Activated naive CD8-positive, alpha-beta T cell treated with anti-CD3 and anti-CD28 coated beads, Interleukin-2, amount 10 ng/mL, durations not matched to agents 7 days and 5 days (primary cell): ENCODE results near the gene ENO3. TPM values are rescaled to one million over a fixed set of nuclear protein-coding genes. Genes with fewer than 3 reads are reported as not detected.
A peak's percentile ranks its signal among the peaks of the same experiment; 100 is the strongest.

Experiments used
- ATAC-seq: fragments of 150-1000 bp; cut with Tn5 transposase; one replicate; pipeline ENCODE4 v1.10.0; 2021; ENCODE audit warnings: low read depth, moderate library complexity
- POLR2A ChIA-PET: fragments of 350-600 bp; sonication (Branson Sonifier 250); formaldehyde crosslinking; loops from one replicate; lab custom pipeline; 2021; ENCODE audit warnings: antibody characterized with exemption; lab: Charles Lee
- DNase-seq: peaks from one replicate; pipeline ENCODE4 v3.0.0; 2021
- H3K27ac Mint-ChIP-seq: one replicate; pipeline ENCODE4 v1.8.0; 2022; ENCODE audit warnings: mild to moderate bottlenecking, mixed read lengths
- H3K27me3 Mint-ChIP-seq: one replicate; pipeline ENCODE4 v1.8.0; 2022; ENCODE audit warnings: mild to moderate bottlenecking, moderate library complexity, mixed read lengths
- H3K36me3 Mint-ChIP-seq: one replicate; pipeline ENCODE4 v1.8.0; 2021; ENCODE audit warnings: mild to moderate bottlenecking, mixed read lengths
- H3K4me1 Mint-ChIP-seq: one replicate; pipeline ENCODE4 v1.8.0; 2021; ENCODE audit warnings: mixed read lengths
- H3K4me3 Mint-ChIP-seq: one replicate; pipeline ENCODE4 v1.8.0; 2022; ENCODE audit warnings: mild to moderate bottlenecking, moderate library complexity, mixed read lengths
- H3K9me3 Mint-ChIP-seq: one replicate; pipeline ENCODE4 v1.8.0; 2021; ENCODE audit warnings: mixed read lengths
- microRNA-seq: library from miRNA; unstranded; fragments of <30 nt; microRNA quantifications from one replicate; pipeline ENCODE4 v1.2.0, GENCODE V29; 2022
- total RNA-seq, 2 experiments: library from RNA; stranded (reverse); gene quantifications; one replicate each; pipeline ENCODE4 v1.2.3, GENCODE V29; 2021

The ENO3 gene
- total RNA-seq, 2 experiments from 2014 or later = 31.4 to 32.9 TPM

DNA sequence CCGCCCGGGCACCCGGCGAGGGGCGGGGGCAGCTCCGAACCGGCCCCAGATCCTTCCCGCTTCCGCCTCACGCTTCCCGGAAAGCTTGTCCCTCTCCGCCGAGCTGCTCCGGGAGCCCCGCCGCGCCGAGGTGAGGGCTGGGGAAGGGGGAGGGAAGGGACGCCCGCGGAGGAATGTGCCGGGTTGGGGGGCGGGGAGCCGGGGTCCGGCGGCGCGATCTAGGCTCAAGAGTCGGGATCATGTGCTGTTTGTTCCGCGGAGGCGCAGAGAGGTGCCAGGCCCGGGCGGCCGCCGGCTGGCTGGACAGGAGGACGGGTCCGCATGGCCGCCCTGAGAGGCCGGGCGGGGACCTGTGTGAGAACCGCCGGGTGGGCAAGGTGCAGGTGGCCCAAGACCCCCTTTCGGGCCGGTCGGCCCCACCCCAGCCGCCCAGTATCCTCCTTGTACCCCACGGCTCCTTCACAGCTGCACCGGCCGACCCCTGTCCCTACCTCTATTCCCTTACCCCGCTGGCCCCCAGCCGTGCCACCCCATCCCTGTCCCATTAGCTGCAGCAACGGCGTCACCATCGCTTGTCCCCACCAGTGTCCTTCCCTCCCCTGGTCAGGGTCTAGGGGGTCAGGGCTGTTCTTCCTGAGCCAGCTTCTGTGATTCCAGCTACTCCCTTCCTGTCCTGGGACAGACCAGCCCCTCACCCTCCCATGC lies 47.3 kb downstream of the ENO3 start:
- peaks cover 14% of the 10 kb centered on the region for H3K4me1 Mint-ChIP-seq
- no peak for ATAC-seq
- H3K27me3 Mint-ChIP-seq = no peaks in the 10 kb centered on the region
- peak overlapping the region; percentile 61 for H3K27ac Mint-ChIP-seq
- no peaks in the 10 kb centered on the region for H3K9me3 Mint-ChIP-seq
- POLR2A ChIA-PET = interaction anchor here (0.6 to 3.1 kb wide), 11 partner anchors 10 to 1054 kb away, joined by 3 to 27 read pairs (median 6); partner anchors contain the start of genes CAMTA2, PFN1, RNF167 and SLC25A11
- H3K4me3 Mint-ChIP-seq = peak overlapping the region; percentile 89
- peak; percentile 37 for DNase-seq
- peaks cover 12% of the 10 kb centered on the region for H3K36me3 Mint-ChIP-seq

DNA sequence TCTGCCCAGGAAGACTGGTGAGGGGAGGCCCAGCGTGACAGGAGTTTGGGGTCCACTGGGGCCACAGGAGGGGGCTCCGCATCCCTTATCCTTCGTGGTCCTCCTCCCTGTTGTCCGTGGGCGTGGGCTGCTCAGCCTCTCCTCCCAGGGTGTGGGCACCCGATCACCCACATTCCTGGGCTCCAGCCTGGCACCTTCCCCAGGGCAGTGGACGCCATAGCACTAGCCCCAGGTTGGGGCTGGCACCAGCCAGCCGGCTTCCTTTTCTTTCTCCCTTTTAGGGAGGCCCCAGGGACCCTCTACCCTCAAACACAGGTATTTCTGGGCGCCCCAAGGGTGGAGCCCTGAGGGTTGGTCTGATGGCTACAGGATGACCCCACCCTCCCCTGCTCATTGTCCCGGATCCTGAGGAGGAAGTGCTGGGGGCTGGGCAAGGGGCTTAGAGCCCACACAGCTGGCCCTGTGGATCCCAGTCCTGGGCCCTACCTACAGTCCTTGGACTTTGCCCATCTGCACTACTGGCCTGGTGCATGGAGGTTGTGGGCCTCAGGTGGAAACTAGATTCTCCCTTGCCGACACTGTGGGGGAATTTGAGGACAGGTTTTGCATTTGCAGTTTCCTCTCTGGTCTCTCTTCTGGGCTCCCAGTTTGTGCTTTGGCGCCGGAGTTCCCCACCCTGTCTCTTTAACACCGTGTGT lies 48.0 kb downstream of the ENO3 start:
- ATAC-seq (no peak), DNase-seq (no peak)
- Mint-ChIP-seq H3K36me3 (peaks cover 12% of the 10 kb centered on the region), H3K27me3 (no peaks in the 10 kb centered on the region), H3K4me3 (peak overlapping the region; percentile 89), H3K27ac (peak overlapping the region; percentile 67), H3K4me1 (peaks cover 14% of the 10 kb centered on the region), H3K9me3 (no peaks in the 10 kb centered on the region)
- POLR2A ChIA-PET = interaction anchor here (1.7 to 3.1 kb wide), 4 partner anchors 11 to 59 kb away, joined by 8 to 27 read pairs (median 14); partner anchors contain the start of genes CAMTA2, PFN1, RNF167 and SLC25A11

DNA sequence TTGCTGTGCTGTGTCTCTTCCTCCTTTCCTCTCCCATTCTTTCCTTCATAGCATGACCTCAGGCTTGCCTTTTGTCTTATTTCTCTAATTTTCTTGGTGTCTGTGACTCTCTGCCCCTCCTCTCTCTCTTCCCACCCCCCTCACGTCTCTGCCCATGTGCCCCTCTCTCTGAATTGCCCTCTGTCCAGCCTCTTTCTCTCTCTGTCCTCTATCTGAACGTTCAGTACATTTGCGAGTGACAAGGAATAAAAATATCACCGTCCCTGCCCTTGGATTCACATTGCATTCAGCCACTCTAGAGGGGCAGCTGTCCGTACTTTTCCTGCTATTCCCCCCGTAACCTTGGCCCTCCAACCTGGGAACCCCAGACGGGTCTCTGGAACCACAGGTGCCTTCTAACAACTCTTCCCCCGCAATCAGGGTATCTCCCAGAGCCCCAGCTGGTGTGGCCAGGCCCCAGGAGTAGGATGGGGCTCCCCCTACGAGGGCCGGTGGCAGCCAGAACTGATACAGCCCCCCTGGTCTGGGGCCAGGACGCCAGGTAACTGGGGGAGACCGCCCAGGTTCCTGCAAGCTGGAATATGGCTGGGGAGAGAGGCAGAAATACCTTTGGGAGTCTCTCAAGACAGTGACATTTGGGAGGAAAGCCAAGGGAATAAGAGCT lies 48.6 kb downstream of the ENO3 start:
- Mint-ChIP-seq H3K4me1 (peaks cover 14% of the 10 kb centered on the region), H3K9me3 (no peaks in the 10 kb centered on the region), H3K27ac (peak overlapping the region; percentile 67), H3K36me3 (peaks cover 19% of the 10 kb centered on the region), H3K27me3 (no peaks in the 10 kb centered on the region), H3K4me3 (peak overlapping the region; percentile 89)
- DNase-seq (no peak), ATAC-seq (no peak)
- POLR2A ChIA-PET = no interaction called here

DNA sequence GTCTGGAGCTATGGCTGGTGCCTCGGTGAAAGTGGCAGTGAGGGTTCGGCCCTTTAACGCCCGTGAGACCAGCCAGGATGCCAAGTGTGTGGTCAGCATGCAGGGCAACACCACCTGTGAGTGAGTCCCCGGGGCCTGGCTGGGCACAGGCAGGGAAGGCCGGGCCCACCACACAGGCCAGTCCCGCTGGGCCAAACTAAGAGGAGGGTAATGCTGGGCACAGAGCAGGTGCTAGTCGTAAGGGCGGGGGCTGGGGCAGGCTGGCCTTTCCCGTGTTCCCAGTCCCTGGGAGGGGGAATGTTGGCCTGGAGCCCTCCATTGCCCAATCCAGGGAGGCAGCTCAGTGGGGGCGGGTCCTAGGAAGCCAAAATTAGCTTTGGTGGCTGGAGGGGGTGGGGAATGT lies 49.3 kb downstream of the ENO3 start:
- H3K9me3 Mint-ChIP-seq = no peaks in the 10 kb centered on the region

DNA sequence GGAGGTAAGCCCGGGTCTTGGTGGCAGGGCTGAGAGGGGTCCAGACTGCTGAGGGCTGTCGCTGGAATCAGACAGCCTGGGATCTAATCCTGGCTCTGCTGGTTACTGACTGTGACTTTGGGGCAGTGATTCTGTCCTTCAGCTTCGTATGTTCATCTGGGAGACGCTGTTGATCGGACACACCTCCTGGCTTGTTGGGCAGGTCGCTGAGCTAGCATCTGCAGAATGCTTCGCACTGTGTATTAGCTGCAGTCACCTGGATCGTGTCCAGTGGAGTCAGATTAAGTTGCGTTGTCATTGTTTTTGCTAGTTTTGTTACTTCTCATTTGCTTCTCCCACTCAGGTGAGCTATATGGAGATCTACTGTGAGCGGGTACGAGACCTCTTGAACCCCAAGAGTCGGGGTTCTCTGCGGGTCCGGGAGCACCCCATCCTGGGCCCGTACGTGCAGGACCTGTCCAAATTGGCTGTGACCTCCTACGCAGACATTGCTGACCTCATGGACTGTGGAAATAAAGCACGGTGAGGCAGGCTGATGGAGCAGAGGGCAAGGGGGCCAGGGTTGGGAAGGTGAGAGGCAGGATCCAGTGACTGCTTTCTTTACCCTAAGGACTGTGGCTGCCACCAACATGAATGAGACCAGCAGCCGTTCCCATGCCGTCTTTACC lies 51.3 kb downstream of the ENO3 start:
- ATAC-seq = no peak
- Mint-ChIP-seq H3K27ac (no peak overlapping the region), H3K27me3 (no peaks in the 10 kb centered on the region), H3K36me3 (peaks cover 34% of the 10 kb centered on the region), H3K4me3 (no peak overlapping the region), H3K9me3 (no peaks in the 10 kb centered on the region), H3K4me1 (peaks cover 11% of the 10 kb centered on the region)
- no peak for DNase-seq
- POLR2A ChIA-PET = interaction anchor here (0.6 kb wide), 1 partner anchor 74 kb away, joined by 3 read pairs; no protein-coding TSS in a partner anchor

More for the DNA sequence above, 49.3 kb downstream of the ENO3 start:
- DNase-seq = no peak
- POLR2A ChIA-PET = no interaction called here
- no peak overlapping the region for H3K27ac Mint-ChIP-seq
- H3K36me3 Mint-ChIP-seq = peaks cover 24% of the 10 kb centered on the region
- ATAC-seq = no peak
- no peaks in the 10 kb centered on the region for H3K27me3 Mint-ChIP-seq
- H3K4me1 Mint-ChIP-seq = peaks cover 14% of the 10 kb centered on the region
- H3K4me3 Mint-ChIP-seq = no peak overlapping the region

DNA sequence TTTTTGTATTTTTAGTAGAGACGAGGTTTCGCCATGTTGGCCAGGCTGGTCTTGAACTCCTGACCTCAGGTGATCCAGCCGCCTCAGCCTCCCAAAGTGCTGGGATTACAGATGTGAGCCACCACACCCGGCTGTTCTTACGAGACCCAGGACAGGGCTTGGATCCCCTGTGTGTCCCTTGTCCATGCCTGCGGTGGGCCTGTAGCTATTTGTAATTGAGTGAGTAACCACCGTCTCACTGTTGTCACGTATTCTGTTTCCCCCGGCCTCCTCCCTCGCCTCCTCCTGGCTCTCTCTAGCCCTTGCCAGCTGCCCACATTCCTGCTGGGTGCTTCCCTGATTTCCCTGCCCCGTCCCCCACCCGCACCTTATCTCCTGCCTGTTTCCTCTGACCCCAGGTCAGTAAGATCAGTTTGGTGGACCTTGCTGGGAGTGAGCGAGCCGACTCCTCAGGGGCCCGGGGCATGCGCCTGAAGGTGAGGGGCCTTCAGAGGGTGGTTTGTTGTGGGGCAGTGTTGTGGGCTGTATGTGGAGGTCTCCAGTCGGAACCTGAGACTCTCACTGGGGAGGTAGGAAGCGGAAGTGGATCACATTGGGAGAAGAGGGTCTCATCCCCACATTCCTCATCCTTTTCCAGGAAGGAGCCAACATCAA lies 52.4 kb downstream of the ENO3 start:
- H3K36me3 Mint-ChIP-seq = peaks cover 41% of the 10 kb centered on the region
- no peaks in the 10 kb centered on the region for H3K9me3 Mint-ChIP-seq
- H3K4me1 Mint-ChIP-seq = peaks cover 11% of the 10 kb centered on the region
- no peak overlapping the region for H3K4me3 Mint-ChIP-seq
- ATAC-seq (no peak), DNase-seq (no peak)
- H3K27ac Mint-ChIP-seq = no peak overlapping the region
- POLR2A ChIA-PET = no interaction called here
- H3K27me3 Mint-ChIP-seq = no peaks in the 10 kb centered on the region

Small RNAs within 50 kb of the gene (microRNA-seq; reads per million reads assigned to microRNA genes)
- gene MIR6864 (not detected), gene MIR6865 (not detected)

Other genes with a start within 250 kb of the ENO3 start
- gene PELP1, start 247.0 kb upstream of the ENO3 start, total RNA-seq = 10 to 100 TPM; 73.8 to 74.7 TPM
- 100 to 1,000 TPM; 325 to 330 TPM for gene ARRB2, start 240.5 kb upstream of the ENO3 start, total RNA-seq
- 10 to 100 TPM; 29.4 to 32.2 TPM for gene MED11, start 219.7 kb upstream of the ENO3 start, total RNA-seq
- under 1 TPM in 1 of 2 experiments, not detected in 1; 0.17 TPM for gene ZMYND15, start 211.3 kb upstream of the ENO3 start, total RNA-seq
- 1 to 10 TPM; 2.7 to 3.0 TPM for gene CXCL16, start 211.2 kb upstream of the ENO3 start, total RNA-seq
- not detected for gene TM4SF5, start 179.2 kb upstream of the ENO3 start, total RNA-seq
- gene VMO1, start 164.8 kb upstream of the ENO3 start, total RNA-seq = not detected
- gene GLTPD2, start 162.2 kb upstream of the ENO3 start, total RNA-seq = not detected
- 10 to 100 TPM; 81.4 to 83.1 TPM for gene PSMB6, start 155.0 kb upstream of the ENO3 start, total RNA-seq
- gene PLD2, start 144.0 kb upstream of the ENO3 start, total RNA-seq = 10 to 100 TPM; 18.8 to 21.7 TPM
- gene MINK1, start 117.8 kb upstream of the ENO3 start, total RNA-seq = 100 to 1,000 TPM; 123 to 128 TPM
- gene C17orf107, start 51.6 kb upstream of the ENO3 start, total RNA-seq = 1 to 10 TPM; 1.9 to 3.0 TPM
- 1 to 10 TPM in 1 of 2 experiments, under 1 TPM in 1; 0.65 to 1.1 TPM for gene CHRNE, start 48.0 kb upstream of the ENO3 start, total RNA-seq
- not detected for gene GP1BA, start 18.8 kb upstream of the ENO3 start, total RNA-seq
- 10 to 100 TPM; 67.6 to 78.1 TPM for gene SLC25A11, start 11.1 kb upstream of the ENO3 start, total RNA-seq
- gene RNF167, start 10.9 kb upstream of the ENO3 start, total RNA-seq = 100 to 1,000 TPM; 202 TPM
- gene PFN1, start 2.6 kb upstream of the ENO3 start, total RNA-seq = 1,000 to 10,000 TPM; 1,712 to 1,828 TPM
- gene SPAG7, start 16.7 kb downstream of the ENO3 start, total RNA-seq = 10 to 100 TPM; 47.1 to 51.9 TPM
- gene CAMTA2, start 36.6 kb downstream of the ENO3 start, total RNA-seq = 10 to 100 TPM; 62.0 to 67.7 TPM
- under 1 TPM; 0.42 to 0.54 TPM for gene INCA1, start 46.4 kb downstream of the ENO3 start, total RNA-seq
- gene KIF1C, start 46.8 kb downstream of the ENO3 start, total RNA-seq = 10 to 100 TPM; 35.5 to 37.3 TPM
- gene SLC52A1, start 84.3 kb downstream of the ENO3 start, total RNA-seq = 1 to 10 TPM in 1 of 2 experiments, under 1 TPM in 1; 0.85 to 1.4 TPM
- gene ZFP3, start 127.3 kb downstream of the ENO3 start, total RNA-seq = 1 to 10 TPM; 7.3 to 8.3 TPM
- 10 to 100 TPM in 1 of 2 experiments, 1 to 10 TPM in 1; 9.4 to 12.9 TPM for gene ZNF232, start 160.8 kb downstream of the ENO3 start, total RNA-seq
- gene USP6, start 164.9 kb downstream of the ENO3 start, total RNA-seq = under 1 TPM; 0.06 to 0.11 TPM
- gene ZNF594, start 240.7 kb downstream of the ENO3 start, total RNA-seq = 10 to 100 TPM; 17.2 to 17.5 TPM